Astrocyte of the spinal cord (primary cell): ENCODE measurements around the gene NOTCH4.
"Not testable (repeated sequence)": the region's sequence is repeated elsewhere in the genome, so short reads cannot be mapped to it uniquely, and the experiment has no call there.

Experiments used
- DNase-seq: peaks from one replicate; pipeline ENCODE4 v3.0.0; 2011; ENCODE audit warnings: low read depth, low spot score
- H3K4me3 ChIP-seq: 2 replicates; pipeline ENCODE4 v1.5.1; 2011; ENCODE audit warnings: low read depth, mild to moderate bottlenecking, low read length, moderate library complexity
- in situ Hi-C: cut with HindIII; loops from 2 replicates; pipeline ENCODE4 v1.10.0; 2017; ENCODE audit warnings: low sequenced_read_pairs
- TF ChIP-seq, protein P1 (sequence below): IDR thresholded peaks from 2 replicates; pipeline ENCODE4 v1.5.1; 2012; ENCODE audit warnings: low read depth, mild to moderate bottlenecking, low read length, inconsistent platforms

NOTCH4 gene

DNA sequence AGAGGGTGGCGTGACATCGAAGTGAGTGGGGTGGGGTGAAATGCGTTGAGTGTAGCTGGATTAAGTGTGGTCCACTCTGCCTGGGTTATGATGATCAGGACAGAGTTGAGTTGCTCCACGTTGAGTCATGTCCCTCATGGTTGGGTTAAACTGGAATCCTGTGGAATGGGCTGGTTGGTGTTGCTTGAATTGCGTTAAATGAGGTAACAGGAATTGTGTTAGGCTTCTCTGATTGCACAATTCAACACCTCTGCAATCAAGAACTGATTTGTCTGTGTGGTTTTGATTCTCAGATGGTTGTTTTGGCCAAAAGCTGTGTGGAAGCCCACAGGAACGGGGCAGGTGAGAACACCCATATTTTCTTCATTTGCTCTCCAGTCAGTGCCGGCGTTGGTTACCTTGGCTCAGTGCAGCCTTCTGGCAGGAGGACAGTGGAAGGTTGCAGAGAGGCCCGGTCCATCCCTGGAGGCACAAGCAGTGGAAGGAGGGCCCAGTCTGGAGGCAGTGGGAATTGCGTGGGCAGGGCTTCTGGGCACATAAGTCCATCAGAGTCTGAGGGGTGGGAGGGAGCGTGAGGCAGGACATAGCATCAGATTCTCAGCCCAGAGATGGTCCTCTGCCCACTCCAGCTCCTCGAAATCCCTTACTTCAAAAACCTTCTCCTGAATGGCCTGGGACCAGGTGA is 11.6 kb downstream of the NOTCH4 start:
- TF ChIP-seq, protein P1, sequence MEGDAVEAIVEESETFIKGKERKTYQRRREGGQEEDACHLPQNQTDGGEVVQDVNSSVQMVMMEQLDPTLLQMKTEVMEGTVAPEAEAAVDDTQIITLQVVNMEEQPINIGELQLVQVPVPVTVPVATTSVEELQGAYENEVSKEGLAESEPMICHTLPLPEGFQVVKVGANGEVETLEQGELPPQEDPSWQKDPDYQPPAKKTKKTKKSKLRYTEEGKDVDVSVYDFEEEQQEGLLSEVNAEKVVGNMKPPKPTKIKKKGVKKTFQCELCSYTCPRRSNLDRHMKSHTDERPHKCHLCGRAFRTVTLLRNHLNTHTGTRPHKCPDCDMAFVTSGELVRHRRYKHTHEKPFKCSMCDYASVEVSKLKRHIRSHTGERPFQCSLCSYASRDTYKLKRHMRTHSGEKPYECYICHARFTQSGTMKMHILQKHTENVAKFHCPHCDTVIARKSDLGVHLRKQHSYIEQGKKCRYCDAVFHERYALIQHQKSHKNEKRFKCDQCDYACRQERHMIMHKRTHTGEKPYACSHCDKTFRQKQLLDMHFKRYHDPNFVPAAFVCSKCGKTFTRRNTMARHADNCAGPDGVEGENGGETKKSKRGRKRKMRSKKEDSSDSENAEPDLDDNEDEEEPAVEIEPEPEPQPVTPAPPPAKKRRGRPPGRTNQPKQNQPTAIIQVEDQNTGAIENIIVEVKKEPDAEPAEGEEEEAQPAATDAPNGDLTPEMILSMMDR, result no peak
- no peak overlapping the region for H3K4me3 ChIP-seq
- in situ Hi-C loops, result no loop called here
- no peak for DNase-seq

DNA sequence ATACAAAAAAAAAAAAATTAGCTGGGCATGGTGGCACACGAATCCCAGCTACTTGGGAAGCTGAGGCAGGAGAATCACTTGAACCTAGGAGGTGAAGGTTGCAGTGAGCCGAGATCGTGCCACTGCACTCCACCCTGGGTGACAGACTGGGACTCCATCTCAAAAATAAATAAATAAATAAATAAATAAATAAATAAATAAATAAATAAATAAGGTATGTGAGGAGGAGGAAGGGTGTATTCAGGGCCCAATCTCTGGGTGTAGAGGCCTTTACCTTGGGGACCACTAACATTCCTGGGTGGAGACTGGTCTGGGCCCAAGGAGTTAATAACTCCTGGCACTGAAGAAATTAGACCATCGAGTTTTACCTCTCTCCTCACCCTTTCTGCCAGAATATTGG is 12.4 kb downstream of the NOTCH4 start:
- in situ Hi-C loops, result not testable (repeated sequence)

DNA sequence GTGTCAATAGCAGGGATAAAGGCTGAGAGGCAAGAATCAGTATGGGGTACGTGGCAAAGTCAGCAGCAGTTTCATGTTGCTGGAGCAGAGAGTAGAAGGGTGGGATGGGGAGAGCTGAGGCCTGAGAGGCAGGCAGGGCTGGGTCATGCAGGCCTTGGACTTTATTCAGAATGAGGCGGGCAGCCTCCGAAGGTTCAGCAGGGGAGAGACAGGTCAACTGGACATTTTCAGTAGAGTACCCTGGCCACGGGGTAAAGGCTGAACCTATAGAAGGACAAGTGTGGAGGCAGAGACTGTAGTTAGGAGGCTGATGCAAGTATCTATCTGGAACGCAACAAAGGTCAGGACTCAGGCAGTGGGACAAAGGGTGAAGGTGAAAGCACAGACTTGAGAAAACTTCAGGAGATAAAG is 13.7 kb downstream of the NOTCH4 start:
- no peak for DNase-seq
- TF ChIP-seq, protein P1, result no peak
- no peak overlapping the region for H3K4me3 ChIP-seq
- in situ Hi-C loops, result no loop called here

More for the DNA sequence above, 12.4 kb downstream of the NOTCH4 start:
- not testable (repeated sequence) for H3K4me3 ChIP-seq, DNase-seq

DNA sequence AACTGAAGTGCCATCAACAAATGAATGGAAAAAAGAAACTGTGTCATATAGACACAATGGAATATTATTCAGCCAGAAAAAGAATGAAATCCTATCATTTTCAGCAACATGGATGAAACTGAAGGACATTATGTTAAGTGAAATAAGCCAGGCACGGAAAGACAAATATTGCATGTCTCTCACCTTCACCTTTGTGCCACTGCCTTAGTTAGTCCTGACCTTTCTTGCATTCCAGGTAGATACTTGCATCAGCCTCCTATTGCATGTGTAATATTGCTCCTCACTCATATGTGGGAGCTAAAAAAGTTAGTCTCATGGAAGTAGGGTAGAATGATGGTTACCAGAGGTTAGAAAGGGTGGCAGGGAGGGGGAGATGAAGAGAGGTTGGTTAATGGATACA is 14.9 kb downstream of the NOTCH4 start:
- in situ Hi-C loops, result no loop called here
- no peak overlapping the region for H3K4me3 ChIP-seq
- DNase-seq, result no peak
- TF ChIP-seq, protein P1, result no peak

DNA sequence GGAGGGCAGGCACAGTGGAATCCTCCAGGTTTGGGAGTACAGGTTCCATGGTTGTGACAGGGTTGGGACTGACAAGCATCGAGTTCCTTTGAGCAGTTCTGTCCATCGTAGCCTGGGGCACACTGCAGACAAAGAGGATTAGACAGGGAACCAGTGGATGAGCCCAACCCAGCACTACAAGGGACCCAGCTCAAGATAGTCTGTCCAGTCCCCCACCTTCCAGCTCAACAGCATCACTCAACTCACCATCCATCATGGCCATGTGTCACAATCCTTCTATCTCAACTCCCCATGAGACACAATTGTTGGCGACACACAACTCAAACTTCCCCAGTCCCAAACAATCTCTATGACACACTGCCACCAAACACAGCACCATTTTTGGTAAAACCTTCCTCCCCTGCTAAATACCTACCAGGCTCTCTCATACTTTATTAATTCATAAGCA is 19.6 kb downstream of the NOTCH4 start:
- TF ChIP-seq, protein P1, result no peak

DNA sequence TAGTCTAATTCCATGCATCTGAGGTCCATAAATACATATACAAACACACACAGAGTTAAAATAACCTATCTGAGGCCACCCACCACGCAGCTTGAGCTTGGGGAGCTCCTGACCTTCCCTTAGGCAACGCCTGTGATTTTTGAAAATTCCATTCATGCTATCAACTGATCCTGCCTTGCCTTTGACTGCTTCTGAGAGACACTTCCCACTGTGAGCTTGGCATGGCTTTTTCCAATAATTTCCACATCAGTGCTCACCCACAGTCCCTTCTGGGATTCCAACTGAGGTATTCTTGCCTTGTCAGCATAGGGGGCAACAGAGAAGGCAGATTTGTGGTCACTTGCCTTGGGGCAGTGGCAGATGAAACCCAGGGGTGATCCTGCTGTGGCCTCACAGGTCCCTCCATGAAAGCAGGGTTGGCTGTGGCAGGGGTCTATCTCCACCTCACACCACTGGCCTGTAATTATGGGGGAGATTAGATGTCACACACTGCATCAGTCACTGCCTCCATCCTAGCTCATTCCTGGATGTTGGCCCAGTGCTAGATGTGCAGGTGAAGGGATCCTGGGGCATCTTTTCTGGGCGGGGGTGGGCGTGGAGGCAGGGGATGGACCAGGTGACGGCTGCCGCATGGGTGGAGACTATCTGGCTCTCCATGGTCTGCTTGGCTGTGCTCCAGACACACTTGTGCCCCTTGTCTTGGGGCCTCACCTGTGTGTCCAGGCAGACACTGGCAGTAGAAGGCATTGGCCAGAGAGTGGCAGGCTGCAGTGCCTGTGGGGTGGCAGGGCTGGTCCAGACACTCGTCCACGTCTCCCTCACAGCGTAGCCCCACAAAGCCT is 20.2 kb downstream of the NOTCH4 start:
- TF ChIP-seq, protein P1, result no peak
- in situ Hi-C loops, result no loop called here
- no peak for DNase-seq
- H3K4me3 ChIP-seq, result no peak overlapping the region

More for the DNA sequence above, 19.6 kb downstream of the NOTCH4 start:
- no peak overlapping the region for H3K4me3 ChIP-seq
- no peak for DNase-seq
- in situ Hi-C loops, result no loop called here

DNA sequence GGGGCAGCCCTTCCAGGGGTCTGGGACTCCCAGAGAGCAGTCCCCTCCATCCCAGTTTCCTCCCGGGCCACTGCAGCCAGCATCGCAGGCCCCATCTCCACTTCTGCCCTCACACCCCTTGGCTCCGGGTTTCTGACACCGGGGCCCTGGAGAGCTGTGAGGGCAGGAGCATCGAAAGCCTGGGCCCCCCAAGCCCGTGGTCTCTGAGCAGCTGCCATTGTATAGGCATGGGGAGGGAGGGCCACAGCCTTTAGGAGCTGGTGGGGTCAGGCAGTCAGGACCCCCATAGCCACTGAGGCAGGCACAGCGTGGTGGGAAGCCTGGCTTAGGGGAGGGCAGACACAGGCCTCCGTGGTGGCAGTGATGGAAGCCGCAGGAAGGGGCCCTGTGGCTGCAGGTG is 21.7 kb downstream of the NOTCH4 start:
- no peak for DNase-seq
- H3K4me3 ChIP-seq, result no peak overlapping the region
- in situ Hi-C loops, result no loop called here
- TF ChIP-seq, protein P1, result no peak
